HG03378 (cell line): ENCODE measurements around the gene GYPC.
"Not testable (repeated sequence)": the region's sequence is repeated elsewhere in the genome, so short reads cannot be mapped to it uniquely, and the experiment has no call there.

Source experiments
- ATAC-seq: cut with Tn5 transposase; IDR thresholded peaks from one replicate; pipeline ENCODE4 v1.9.1; 2021; ENCODE audit warnings: mild to moderate bottlenecking, moderate library complexity; ENCODE audit not compliant: unreplicated experiment

The GYPC gene

GRCh38 chr2:126648345-126648786 lies 7.6 kb upstream of the GYPC start:
- not testable (repeated sequence) for ATAC-seq

- no peak for ATAC-seq
These were observed 6.9 kb upstream of the GYPC start for GRCh38 chr2:126649101-126649500.

DNA sequence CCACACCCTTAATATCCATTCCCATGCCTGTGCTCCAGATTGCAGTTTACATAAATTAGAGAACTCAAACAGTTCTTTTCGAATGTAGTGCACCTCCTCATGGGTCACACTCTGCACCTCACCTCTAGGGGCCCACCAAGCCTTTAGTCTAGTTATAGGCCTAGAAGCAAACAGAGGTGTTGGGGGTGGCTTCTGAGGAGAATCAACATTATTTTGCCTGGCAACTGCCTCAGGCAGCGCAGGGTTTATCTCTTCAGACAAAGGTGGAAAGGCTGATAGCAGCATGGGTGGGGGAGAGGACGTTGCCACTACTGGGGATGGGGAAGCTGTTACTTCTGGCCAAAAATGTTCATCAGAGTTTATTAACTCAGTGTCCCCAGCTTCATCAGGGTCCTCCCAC lies 5.0 kb upstream of the GYPC start:
- ATAC-seq = no peak

GRCh38 chr2:126652323-126652891 lies 3.6 kb upstream of the GYPC start:
- ATAC-seq = no peak

DNA sequence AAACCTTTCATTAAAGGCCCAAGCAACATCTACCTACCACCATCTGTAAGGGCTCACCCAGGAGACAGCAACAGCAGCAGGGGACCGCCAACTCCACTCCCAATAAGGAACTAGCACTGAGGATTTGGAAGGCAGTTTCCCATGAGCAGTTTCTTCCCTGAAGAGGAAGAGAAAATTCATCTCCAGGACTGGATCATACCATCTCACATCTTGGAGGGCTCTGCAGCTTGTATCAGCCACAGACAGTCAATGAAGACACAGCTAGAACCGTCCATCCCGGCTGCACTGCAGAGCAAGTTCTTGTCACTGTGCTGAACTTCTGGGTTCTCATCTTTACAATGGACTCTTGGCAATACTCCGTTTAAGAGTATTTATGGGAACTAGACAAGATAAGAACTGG lies 2.8 kb upstream of the GYPC start:
- no peak for ATAC-seq

DNA sequence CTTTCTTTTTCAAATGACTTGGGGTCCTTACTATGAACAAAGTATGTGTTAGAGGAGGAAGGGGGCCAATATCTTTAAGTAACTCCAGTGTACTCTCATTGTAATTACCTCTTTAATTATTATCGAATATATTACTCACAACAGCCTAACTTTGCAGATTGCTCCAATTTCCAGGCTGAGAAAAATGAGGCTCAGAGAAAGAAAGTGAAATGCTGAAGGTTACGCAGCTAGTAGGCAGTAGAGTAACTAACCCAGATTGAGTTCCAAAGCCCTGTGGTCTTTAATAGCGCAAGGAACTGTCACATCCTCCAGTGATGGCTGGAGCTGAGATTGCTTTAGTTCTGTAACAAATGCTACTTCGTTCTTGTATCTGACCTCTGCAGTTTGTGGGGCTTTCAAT lies 2.2 kb upstream of the GYPC start:
- no peak for ATAC-seq

DNA sequence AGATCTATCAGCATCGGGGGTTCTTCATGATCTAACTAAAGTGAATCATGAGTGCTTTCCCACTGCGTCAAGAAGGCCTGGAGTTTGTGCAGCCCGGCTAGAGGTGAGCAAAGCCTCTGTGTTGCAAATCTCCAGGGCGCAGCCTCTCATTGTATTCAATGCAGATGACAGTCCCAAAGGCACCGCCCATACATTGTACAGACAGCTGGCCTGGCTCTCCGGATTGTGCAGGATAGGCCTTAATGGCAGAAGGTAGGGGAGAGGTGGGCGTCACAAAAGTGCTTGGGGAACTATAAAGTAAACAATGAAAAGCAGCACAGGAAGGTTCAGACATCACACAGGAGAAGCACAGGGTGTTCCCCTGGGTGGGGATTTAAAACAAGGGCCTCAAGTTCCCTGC lies 907 bp upstream of the GYPC start:
- ATAC-seq = no peak

DNA sequence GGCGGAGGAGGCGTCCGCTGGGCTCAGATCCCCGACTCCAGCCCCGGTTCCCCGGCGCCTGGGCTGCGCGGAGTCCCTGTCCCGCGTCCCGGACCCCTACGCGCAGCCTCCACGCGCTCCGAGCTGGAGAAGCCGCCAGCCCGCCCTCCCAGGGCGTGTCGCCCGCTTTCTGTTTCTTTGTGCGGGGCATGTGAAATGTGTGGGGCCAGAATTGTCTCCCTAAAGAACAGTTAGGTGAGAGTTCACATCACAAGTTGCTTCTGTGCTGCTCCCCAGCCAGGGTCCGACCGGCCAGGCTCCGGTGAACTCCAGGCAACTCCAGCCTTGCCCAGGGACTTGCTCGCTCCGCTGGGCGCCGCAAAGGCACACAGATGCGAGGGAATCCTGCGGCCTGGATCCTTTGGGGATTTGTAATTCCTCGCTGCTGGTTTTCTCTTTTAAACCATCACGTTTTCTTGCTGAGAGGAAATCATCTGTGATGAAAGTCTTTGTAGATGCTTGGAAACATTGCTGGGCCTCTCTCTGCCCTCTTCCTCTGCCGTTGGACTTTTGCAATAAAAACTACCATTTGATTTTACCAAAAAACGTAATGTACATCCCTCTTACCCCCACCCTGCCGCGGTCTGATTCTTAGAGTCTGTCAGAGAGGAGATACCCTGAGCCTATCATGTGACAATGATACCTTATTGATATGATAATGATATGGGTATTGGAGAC lies 631 bp downstream of the GYPC start:
- ATAC-seq = peak; percentile 3

DNA sequence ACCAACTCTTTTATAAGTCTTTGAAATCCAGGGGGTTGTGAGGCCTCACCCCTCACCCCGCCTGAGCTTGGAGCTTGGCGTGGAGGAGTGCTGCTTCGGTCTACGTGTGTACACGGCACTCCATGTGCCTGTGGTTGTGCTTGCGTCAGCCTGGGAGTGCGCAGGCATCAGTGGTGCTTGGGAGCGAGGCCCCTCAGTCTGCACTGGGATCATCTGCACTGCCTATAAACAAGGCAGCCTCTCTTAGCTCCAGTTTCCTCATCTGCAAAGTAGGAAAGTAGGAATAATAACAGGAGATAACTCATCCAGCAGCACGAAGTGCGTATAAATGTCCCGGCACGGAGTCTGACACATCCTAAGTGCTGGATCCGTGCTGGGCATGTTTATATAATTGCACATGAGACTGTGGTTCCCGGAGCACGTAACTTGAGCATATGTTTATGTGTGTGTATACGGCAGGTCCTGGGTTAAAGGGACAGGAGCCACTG lies 1.2 kb downstream of the GYPC start:
- ATAC-seq = peak; percentile 22

DNA sequence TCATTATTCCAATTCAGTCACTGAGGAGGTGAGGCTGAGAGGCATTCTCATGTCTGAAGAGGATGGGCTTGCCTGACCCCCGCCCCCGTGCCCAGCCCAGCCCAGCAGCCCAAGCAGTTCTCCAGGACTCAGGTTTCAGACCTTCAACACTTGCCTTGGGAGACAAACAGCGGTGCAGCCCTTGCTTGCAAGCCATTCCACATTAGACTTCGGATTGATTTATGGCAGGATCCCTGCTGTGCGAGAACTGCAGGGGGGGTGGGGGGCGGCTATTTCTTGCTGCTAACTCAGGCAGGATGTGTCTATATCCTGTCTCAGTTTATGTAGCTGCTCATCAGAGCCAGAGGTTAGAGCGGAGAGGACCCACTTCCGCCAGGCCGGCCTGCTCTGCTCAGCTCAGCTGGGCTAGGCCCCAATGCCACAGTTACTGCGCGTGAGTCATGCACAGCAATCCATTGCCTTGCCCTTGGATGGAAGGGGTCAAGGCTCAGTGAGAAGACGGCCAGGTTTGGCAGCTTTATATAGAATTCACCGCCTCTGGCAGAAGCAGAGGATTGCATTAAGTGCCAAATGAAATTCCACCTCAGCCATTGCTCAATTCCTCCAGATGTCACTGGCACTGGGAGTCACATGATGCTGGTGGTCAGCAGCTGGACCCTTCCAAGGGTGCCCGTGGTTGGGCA lies 1.8 kb downstream of the GYPC start:
- peak; percentile 60 for ATAC-seq

- peak; percentile 8 for ATAC-seq
These were observed 2.5 kb downstream of the GYPC start for GRCh38 chr2:126658319-126658904.

DNA sequence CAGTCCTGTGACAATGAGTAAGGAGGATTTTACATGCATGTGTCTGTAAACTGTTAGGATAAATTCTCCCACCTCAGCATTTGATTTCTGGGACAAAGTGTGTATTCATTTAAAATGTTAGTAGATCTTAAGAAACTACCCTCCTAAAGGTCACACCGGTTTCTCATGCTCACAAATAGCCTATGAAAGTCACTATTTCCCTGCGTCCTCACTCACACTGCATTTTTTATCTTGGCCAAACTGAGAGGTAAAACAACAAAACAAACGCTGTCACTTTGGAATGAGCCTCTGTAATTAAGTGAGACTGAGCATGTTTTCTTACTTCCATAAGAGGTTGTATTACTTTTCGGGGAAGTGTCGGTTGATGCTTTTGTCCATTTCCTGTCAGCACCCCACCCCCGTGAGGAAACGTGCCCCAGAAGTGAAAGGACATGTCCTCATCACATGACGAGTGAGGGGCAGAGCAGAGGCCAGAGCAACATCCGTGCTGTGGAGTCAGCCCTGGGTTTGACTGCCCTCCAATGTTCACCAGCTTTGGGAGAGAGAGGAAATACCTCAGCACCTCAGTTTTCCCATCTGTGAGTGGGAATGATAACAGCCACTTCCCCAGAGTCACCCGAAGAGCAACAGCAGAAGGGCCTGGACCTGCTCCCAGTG lies 3.1 kb downstream of the GYPC start:
- peak; percentile 39 for ATAC-seq

DNA sequence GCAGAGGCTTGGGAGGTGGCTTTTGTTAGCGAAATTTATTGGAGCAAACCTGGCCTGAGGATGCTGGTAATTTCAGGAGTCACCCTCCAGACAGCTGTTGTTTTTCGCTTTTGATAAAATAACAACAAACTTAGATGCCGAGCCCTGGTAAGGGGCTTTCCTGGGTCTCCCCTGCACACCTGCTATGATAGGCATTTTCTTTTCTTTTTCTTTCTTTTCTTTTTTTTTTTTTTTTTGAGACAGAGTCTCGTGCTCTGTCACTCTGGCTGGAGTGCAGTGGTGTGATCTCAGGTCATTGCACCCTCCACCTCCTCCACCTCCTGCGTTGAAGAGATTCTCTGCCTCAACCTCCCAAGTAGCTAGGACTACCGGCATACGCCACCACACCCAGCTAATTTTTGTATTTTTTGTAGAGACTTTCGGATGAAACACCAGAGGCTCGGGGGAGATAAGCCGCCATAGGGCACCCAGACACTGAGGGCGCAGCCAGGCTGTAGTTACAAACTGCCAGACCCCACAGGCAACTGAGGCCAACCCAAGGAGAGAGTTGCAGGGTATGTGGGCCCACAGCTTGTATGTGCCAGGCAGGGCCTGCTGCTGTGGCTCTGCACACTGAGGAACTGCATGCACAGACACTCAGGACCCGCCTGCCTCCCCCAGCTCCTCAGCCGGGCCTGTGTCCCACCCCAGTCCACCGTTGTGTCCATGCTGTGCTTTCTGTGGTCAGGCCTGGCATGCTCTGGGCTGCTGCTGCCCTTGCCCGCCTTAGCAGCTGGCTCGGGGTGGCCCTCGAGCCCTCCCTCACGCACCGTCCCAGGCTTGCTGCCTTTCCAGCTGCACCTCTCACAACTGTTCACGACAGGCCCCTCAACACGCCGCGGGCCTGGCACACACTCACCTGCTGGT lies 3.9 kb downstream of the GYPC start:
- no peak for ATAC-seq

GRCh38 chr2:126660971-126661370 lies 5.0 kb downstream of the GYPC start:
- ATAC-seq = no peak

GRCh38 chr2:126661702-126662500 lies 5.9 kb downstream of the GYPC start:
- ATAC-seq = no peak

GRCh38 chr2:126662621-126663020 lies 6.7 kb downstream of the GYPC start:
- no peak for ATAC-seq

- no peak for ATAC-seq
These were observed 7.4 kb downstream of the GYPC start for GRCh38 chr2:126663184-126663963.

DNA sequence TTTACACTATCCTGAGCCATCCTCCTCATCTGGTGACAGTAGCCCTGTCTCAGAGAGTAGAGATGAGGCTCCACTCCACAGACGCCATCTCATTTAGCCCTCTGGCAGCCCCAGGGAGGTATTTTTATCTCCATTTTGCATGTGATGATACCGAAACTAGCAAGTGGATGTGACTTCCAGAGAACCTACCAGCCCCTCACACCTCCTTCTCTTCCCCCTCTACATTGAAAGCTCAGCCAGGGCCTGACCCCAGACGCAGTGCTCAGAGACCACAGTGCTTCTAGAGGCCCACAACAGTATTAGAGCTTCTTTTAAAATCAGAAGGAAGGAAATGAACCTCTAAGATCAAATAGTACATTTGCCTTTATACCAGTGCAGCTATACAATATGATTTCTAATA lies 8.3 kb downstream of the GYPC start:
- ATAC-seq = peak; percentile 84

- peak; percentile 15 for ATAC-seq
These were observed 8.7 kb downstream of the GYPC start for GRCh38 chr2:126664639-126665038.
